NCI-H2171 (cell line): ENCODE measurements around the gene SPN.
"Not testable (repeated sequence)": the region's sequence is repeated elsewhere in the genome, so short reads cannot be mapped to it uniquely, and the experiment has no call there.

Experiments used
- DNase-seq: peaks from one replicate; lab custom pipeline; 2025; lab: John Stamatoyannopoulos, UW

Gene SPN

GRCh38 chr16:29676989-29677785, 14.1 kb downstream of the SPN start:
- DNase-seq = no peak

GRCh38 chr16:29678691-29679267, 15.7 kb downstream of the SPN start, which contains the start of gene QPRT:
Gene QPRT (plus strand): TSS chr16:29679180. CDS start chr16:29679198, 18 bp downstream.
- no peak for DNase-seq

GRCh38 chr16:29680180-29680598, 17.1 kb downstream of the SPN start:
- DNase-seq = no peak

GRCh38 chr16:29683543-29684090, 20.6 kb downstream of the SPN start:
- DNase-seq = no peak

GRCh38 chr16:29684679-29685078, 21.6 kb downstream of the SPN start:
- no peak for DNase-seq

GRCh38 chr16:29686740-29687332, 23.8 kb downstream of the SPN start:
- DNase-seq = no peak

GRCh38 chr16:29687755-29688154, 24.7 kb downstream of the SPN start:
- DNase-seq = no peak

GRCh38 chr16:29688172-29688571, 25.1 kb downstream of the SPN start:
- DNase-seq = no peak

GRCh38 chr16:29689490-29690351, 26.7 kb downstream of the SPN start:
- DNase-seq = not testable (repeated sequence)

GRCh38 chr16:29692606-29693005, 29.6 kb downstream of the SPN start:
- DNase-seq = not testable (repeated sequence)

- no peak for DNase-seq
These were observed 31.5 kb downstream of the SPN start for GRCh38 chr16:29694384-29695195.

GRCh38 chr16:29695675-29696074, 32.6 kb downstream of the SPN start:
- DNase-seq = not testable (repeated sequence)

GRCh38 chr16:29696881-29697331, 33.9 kb downstream of the SPN start:
- no peak for DNase-seq

- no peak for DNase-seq
These were observed 34.3 kb downstream of the SPN start for GRCh38 chr16:29697391-29697790.

GRCh38 chr16:29698042-29698441, 35.0 kb downstream of the SPN start:
- DNase-seq = no peak

GRCh38 chr16:29698484-29699323, 35.7 kb downstream of the SPN start:
- no peak for DNase-seq

GRCh38 chr16:29699324-29700219, 36.5 kb downstream of the SPN start:
- no peak for DNase-seq

- peak; percentile 76 for DNase-seq
These were observed 37.4 kb downstream of the SPN start for GRCh38 chr16:29700253-29700987.
